PC-3 (cell line): ENCODE results near the gene NIPBL. TPM values are rescaled to one million over a fixed set of nuclear protein-coding genes. Genes with fewer than 3 reads are reported as not detected.

Source experiments
- ATAC-seq: fragments of 200-7000 bp; cut with Tn5 transposase; 2 replicates; pipeline ENCODE4 v1.9.1; 2020; ENCODE audit warnings: mild to moderate bottlenecking, moderate library complexity
- BruUV-seq: library from RNA; stranded (reverse); fragments of 400-500 nt; replicated peaks from 2 replicates; lab custom pipeline; 2021; lab: Mats Ljungman, UMichigan
- CTCF ChIA-PET: fragments of 300-600 bp; sonication (Branson Sonifier 250); formaldehyde crosslinking; loops from one replicate; lab custom pipeline; 2022; ENCODE audit warnings: antibody characterized with exemption; lab: Charles Lee
- POLR2A ChIA-PET: fragments of 300-600 bp; sonication (Branson Sonifier 250); formaldehyde crosslinking; loops from one replicate; lab custom pipeline; 2022; ENCODE audit warnings: antibody characterized with exemption; ENCODE audit not compliant: unreplicated experiment; lab: Charles Lee
- DNase-seq: peaks from one replicate; pipeline ENCODE4 v3.0.0-alpha.2; 2015
- H2AFZ ChIP-seq: fragments of 300-600 bp; sonication (generic); 2 replicates; pipeline ENCODE4 v1.6.0; 2016; ENCODE audit warnings: antibody characterized with exemption, low read length
- H3F3A ChIP-seq: fragments of 300-600 bp; sonication (generic); one replicate; pipeline ENCODE4 v1.6.0; 2017; ENCODE audit warnings: antibody characterized with exemption, low read length, control low read depth, mild to moderate bottlenecking; ENCODE audit not compliant: unreplicated experiment
- H3K27ac ChIP-seq: fragments of 300-600 bp; sonication (generic); 2 replicates; pipeline ENCODE4 v1.5.1; 2016; ENCODE audit warnings: mild to moderate bottlenecking, low read length
- H3K27me3 ChIP-seq: fragments of 300-600 bp; sonication (generic); 2 replicates; pipeline ENCODE4 v1.6.1; 2016; ENCODE audit warnings: low read length, mixed read lengths
- H3K36me3 ChIP-seq: fragments of 300-600 bp; sonication (generic); 2 replicates; pipeline ENCODE4 v1.6.1; 2016; ENCODE audit warnings: low read depth, mixed run types, low read length, mixed read lengths
- H3K4me1 ChIP-seq: fragments of 300-600 bp; sonication (generic); 2 replicates; pipeline ENCODE4 v1.5.1; 2016; ENCODE audit warnings: low read length; ENCODE audit not compliant: insufficient read depth
- H3K4me2 ChIP-seq: fragments of 300-600 bp; sonication (generic); 2 replicates; pipeline ENCODE4 v1.6.0; 2016; ENCODE audit warnings: low read length
- H3K4me3 ChIP-seq: fragments of 300-600 bp; sonication (generic); 2 replicates; pipeline ENCODE4 v1.5.1; 2016; ENCODE audit warnings: mild to moderate bottlenecking, low read length, mixed read lengths
- H3K79me2 ChIP-seq: fragments of 300-600 bp; sonication (generic); 2 replicates; pipeline ENCODE4 v1.6.1; 2017; ENCODE audit warnings: low read length, mixed read lengths
- H3K9ac ChIP-seq: fragments of 300-600 bp; sonication (generic); 2 replicates; pipeline ENCODE4 v1.6.0; 2016; ENCODE audit warnings: mild to moderate bottlenecking, low read length
- H3K9me2 ChIP-seq: fragments of 300-600 bp; sonication (generic); replicated peaks from 2 replicates; pipeline ENCODE4 v1.6.1; 2016; ENCODE audit warnings: mixed run types, low read length, mixed read lengths
- H3K9me3 ChIP-seq: fragments of 300-600 bp; sonication (generic); 2 replicates; pipeline ENCODE4 v1.6.1; 2016; ENCODE audit warnings: low read length, mixed read lengths
- H4K20me1 ChIP-seq: fragments of 300-600 bp; sonication (generic); 2 replicates; pipeline ENCODE4 v1.6.1; 2016; ENCODE audit warnings: low read length, mixed read lengths
- EZH2 ChIP-seq: fragments of 300-600 bp; sonication (generic); IDR thresholded peaks from one replicate; pipeline ENCODE4 v1.6.1; 2017; ENCODE audit warnings: antibody characterized with exemption, mild to moderate bottlenecking, low read length; ENCODE audit not compliant: unreplicated experiment
- EZH2phosphoT487 ChIP-seq: fragments of 300-600 bp; sonication (generic); IDR thresholded peaks from 2 replicates; pipeline ENCODE4 v1.6.1; 2018; ENCODE audit warnings: mild to moderate bottlenecking, antibody characterized with exemption, low read length, borderline replicate concordance
- intact Hi-C: fragments of 100-400 bp; cut with micrococcal nuclease; formaldehyde crosslinking; loops from 2 replicates; pipeline ENCODE4 v1.9.0; 2023
- total RNA-seq: library from RNA; depleted of rRNA; stranded (reverse); fragments of >200 nt; gene quantifications from 2 replicates; pipeline ENCODE4 v1.2.3, GENCODE V29; 2014
- TF ChIP-seq, protein P1 (sequence below): fragments of 300-600 bp; sonication (generic); conservative IDR thresholded peaks from 2 replicates; pipeline ENCODE4 v1.5.1; 2017; ENCODE audit warnings: antibody characterized with exemption, low read depth, mild to moderate bottlenecking, low read length

NIPBL gene
- total RNA-seq, 1 experiment from 2014 or later: 16.8 TPM

DNA sequence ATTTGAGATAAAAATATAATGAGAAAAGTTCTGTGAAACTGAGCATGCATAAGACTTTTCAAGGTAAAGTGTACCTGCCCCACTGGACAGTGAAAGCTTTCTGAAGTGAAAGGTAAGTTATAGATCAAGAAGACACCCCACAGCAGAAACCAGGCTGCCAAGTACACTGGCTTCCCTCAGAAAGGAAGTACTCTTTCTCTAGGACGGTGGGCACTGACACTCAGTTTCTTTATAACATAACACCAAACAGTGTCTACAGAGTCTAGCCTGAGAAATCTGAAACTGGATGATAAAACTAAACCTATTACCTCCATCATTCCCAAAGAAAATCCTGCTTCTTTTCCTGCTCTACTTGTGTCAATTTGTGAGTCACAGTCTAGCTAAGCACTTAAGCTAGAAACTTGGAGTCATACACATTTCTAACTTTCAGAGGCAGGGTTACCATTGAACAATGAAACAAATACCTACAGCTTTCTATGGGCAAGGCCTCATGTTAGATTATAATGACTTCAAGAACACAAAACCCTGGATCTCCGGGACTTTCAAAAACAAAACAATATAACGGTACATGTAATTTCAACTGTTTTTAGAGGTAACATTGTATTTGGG, 235.9 kb downstream of the NIPBL start:
- Histone ChIP-seq H3K9me3 (no peaks in the 10 kb centered on the region), H3K4me3 (no peak overlapping the region), H2AFZ (no peak overlapping the region), H3K27me3 (no peaks in the 10 kb centered on the region), H3K4me1 (no peaks in the 10 kb centered on the region), H3K36me3 (peaks cover 5% of the 10 kb centered on the region; the same call in 1 of the 2 replicates), H3K9ac (no peak overlapping the region), H3K27ac (no peak overlapping the region), H3K4me2 (no peak overlapping the region), H3F3A (no peaks in the 10 kb centered on the region), H4K20me1 (no peaks in the 10 kb centered on the region), H3K79me2 (no peaks in the 10 kb centered on the region), H3K9me2 (no peaks in the 10 kb centered on the region)
- ChIA-PET POLR2A (no interaction called here), CTCF (no interaction called here)
- TF ChIP-seq, protein P1, sequence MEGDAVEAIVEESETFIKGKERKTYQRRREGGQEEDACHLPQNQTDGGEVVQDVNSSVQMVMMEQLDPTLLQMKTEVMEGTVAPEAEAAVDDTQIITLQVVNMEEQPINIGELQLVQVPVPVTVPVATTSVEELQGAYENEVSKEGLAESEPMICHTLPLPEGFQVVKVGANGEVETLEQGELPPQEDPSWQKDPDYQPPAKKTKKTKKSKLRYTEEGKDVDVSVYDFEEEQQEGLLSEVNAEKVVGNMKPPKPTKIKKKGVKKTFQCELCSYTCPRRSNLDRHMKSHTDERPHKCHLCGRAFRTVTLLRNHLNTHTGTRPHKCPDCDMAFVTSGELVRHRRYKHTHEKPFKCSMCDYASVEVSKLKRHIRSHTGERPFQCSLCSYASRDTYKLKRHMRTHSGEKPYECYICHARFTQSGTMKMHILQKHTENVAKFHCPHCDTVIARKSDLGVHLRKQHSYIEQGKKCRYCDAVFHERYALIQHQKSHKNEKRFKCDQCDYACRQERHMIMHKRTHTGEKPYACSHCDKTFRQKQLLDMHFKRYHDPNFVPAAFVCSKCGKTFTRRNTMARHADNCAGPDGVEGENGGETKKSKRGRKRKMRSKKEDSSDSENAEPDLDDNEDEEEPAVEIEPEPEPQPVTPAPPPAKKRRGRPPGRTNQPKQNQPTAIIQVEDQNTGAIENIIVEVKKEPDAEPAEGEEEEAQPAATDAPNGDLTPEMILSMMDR: no peak
- TF ChIP-seq EZH2: no peak
- TF ChIP-seq EZH2phosphoT487: no peak
- no TSS peak for BruUV-seq
- ATAC-seq (no peak), DNase-seq (no peak)
- intact Hi-C loops: no loop called here
